Skeletal muscle satellite cell (primary cell): Measurements from ENCODE around the gene BCDIN3D.

ENCODE experiments used
- H3K27me3 ChIP-seq: 2 replicates; pipeline ENCODE4 v1.7.0; 2013; ENCODE audit warnings: low read length; ENCODE audit not compliant: control insufficient read depth, insufficient read depth
- H3K36me3 ChIP-seq: 2 replicates; pipeline ENCODE4 v1.7.0; 2013; ENCODE audit warnings: mild to moderate bottlenecking, control low read depth, low read length; ENCODE audit not compliant: insufficient read depth
- H3K4me1 ChIP-seq: 2 replicates; pipeline ENCODE4 v1.7.0; 2013; ENCODE audit warnings: low read length; ENCODE audit not compliant: control insufficient read depth, insufficient read depth
- H3K4me2 ChIP-seq: 2 replicates; pipeline ENCODE4 v1.7.0; 2013; ENCODE audit warnings: mild to moderate bottlenecking, low read length
- H3K4me3 ChIP-seq: 2 replicates; pipeline ENCODE4 v1.7.0; 2013; ENCODE audit warnings: low read length
- H3K9ac ChIP-seq: 2 replicates; pipeline ENCODE4 v1.7.0; 2013; ENCODE audit warnings: mild to moderate bottlenecking, low read depth, low read length, moderate library complexity
- H3K9me3 ChIP-seq: replicated peaks from 2 replicates; pipeline ENCODE4 v1.7.0; 2013; ENCODE audit warnings: mild to moderate bottlenecking, control low read depth, low read length

BCDIN3D gene

GRCh38 chr12:49792181-49792970, 50.5 kb downstream of the BCDIN3D start:
- peaks cover 6% of the 10 kb centered on the region for H3K9me3 ChIP-seq
- H3K9ac ChIP-seq, result no peak overlapping the region
- no peaks in the 10 kb centered on the region for H3K4me1 ChIP-seq

GRCh38 chr12:49791700-49792099, 51.2 kb downstream of the BCDIN3D start:
- Histone ChIP-seq H3K4me2 (no peak overlapping the region), H3K36me3 (peaks cover 62% of the 10 kb centered on the region), H3K27me3 (no peaks in the 10 kb centered on the region), H3K9ac (no peak overlapping the region), H3K4me3 (no peak overlapping the region), H3K9me3 (peaks cover 6% of the 10 kb centered on the region), H3K4me1 (no peaks in the 10 kb centered on the region)

More at GRCh38 chr12:49792181-49792970, 50.5 kb downstream of the BCDIN3D start:
- no peak overlapping the region for H3K4me3 ChIP-seq
- peaks cover 65% of the 10 kb centered on the region for H3K36me3 ChIP-seq
- H3K27me3 ChIP-seq, result no peaks in the 10 kb centered on the region
- H3K4me2 ChIP-seq, result no peak overlapping the region

- Histone ChIP-seq H3K4me2 (no peak overlapping the region), H3K27me3 (no peaks in the 10 kb centered on the region), H3K36me3 (peaks cover 55% of the 10 kb centered on the region), H3K9ac (no peak overlapping the region), H3K9me3 (peaks cover 6% of the 10 kb centered on the region), H3K4me1 (no peaks in the 10 kb centered on the region), H3K4me3 (no peak overlapping the region)
These were observed 52.0 kb downstream of the BCDIN3D start for GRCh38 chr12:49790741-49791555.

- peaks cover 47% of the 10 kb centered on the region for H3K36me3 ChIP-seq
These were observed 52.9 kb downstream of the BCDIN3D start for GRCh38 chr12:49789992-49790391.

GRCh38 chr12:49787672-49788071, 55.2 kb downstream of the BCDIN3D start:
- Histone ChIP-seq H3K4me1 (peaks cover 16% of the 10 kb centered on the region), H3K4me3 (no peak overlapping the region), H3K9me3 (peaks cover 6% of the 10 kb centered on the region), H3K27me3 (no peaks in the 10 kb centered on the region), H3K4me2 (no peak overlapping the region), H3K9ac (no peak overlapping the region), H3K36me3 (peaks cover 27% of the 10 kb centered on the region)

More at GRCh38 chr12:49789992-49790391, 52.9 kb downstream of the BCDIN3D start:
- Histone ChIP-seq H3K4me1 (peaks cover 2% of the 10 kb centered on the region), H3K9ac (no peak overlapping the region), H3K4me3 (no peak overlapping the region), H3K9me3 (peaks cover 6% of the 10 kb centered on the region), H3K27me3 (no peaks in the 10 kb centered on the region), H3K4me2 (no peak overlapping the region)
